ENCODE results near the gene HSPA5.
"Not testable (repeated sequence)": the region's sequence is repeated elsewhere in the genome, so short reads cannot be mapped to it uniquely, and the experiment has no call there.

HSPA5 gene

DNA sequence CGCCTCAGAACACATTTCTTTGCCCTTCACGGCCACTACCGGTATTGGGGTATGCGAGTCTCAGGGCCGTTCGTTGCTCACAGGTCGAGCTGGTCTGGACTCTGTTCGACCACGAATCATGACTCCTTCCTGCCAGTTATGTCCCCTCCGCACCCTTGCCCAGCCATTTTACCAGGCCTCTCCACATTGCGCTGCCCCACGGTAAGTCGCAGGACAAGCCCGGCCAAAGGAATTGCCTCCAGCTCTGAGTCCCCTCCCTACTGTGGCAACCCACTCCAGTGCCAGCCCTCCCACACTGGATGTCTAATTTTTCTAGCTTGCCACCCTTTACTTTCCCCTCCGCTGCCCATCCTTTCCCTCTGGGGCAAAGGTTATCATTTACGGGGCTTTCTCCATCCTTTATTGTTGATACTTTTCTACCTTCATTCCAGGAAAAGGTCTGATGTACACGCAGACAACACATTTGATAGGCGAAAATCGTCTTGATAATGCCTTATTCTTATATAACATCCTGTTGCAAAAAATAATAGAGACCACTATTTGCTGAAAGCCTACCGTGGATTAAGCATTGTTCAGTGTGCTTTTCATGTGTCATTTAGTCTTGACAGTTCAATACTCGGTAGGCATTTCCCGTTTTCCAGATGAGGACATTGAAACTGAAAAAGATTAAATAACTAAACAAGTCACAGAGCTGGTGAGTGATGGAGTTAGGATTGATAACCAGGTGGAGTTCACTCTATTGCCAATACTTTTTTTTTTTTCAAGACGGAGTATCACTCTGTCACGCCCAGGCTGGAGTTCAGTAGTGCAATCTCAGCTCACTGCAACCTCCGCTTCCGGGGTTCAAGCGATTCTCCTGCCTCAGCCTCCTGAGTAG, 958 bp upstream of the HSPA5 start:
- peak; percentile 23 for DNase-seq (ENCODE audit: low spot score)

DNA sequence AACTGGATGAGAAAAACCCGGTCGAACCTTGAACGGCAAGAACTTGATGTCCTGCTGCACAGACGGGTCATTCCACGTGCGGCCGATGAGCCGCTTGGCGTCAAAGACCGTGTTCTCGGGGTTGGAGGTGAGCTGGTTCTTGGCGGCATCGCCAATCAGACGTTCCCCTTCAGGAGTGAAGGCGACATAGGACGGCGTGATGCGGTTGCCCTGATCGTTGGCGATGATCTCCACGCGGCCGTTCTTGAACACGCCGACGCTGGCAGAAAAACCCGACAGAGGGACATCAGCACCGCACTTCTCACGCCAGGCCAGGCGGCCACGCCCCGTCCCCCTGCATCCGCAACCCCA, 519 bp downstream of the HSPA5 start:
- peak; percentile 68 for DNase-seq (ENCODE audit: low spot score)

- no peak for DNase-seq (ENCODE audit: low spot score)
These were observed 1.2 kb downstream of the HSPA5 start for GRCh38 chr9:125239631-125240597.

DNA sequence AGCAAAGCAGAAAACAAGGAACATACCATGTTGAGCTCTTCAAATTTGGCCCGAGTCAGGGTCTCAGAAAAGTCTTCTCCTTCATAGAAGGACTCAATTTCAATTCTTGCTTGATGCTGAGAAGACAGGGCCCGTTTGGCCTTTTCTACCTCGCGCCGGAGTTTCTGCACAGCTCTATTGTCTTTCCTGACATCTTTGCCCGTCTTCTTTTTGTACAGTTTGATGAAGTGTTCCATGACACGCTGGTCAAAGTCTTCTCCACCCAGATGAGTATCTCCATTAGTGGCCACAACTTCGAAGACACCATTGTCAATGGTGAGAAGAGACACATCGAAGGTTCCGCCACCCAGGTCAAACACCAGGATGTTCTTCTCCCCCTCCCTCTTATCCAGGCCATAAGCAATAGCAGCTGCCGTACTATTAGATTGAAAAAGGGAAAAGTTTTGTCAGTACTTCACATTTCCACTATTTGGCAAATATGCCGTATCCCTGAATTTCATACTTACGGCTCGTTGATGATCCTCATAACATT, 2.2 kb downstream of the HSPA5 start:
- no peak for DNase-seq (ENCODE audit: low spot score)

GRCh38 chr9:125238127-125238914, 2.8 kb downstream of the HSPA5 start:
- DNase-seq (ENCODE audit: low spot score) = no peak

- DNase-seq (ENCODE audit: low spot score) = not testable (repeated sequence)
These were observed 4.5 kb downstream of the HSPA5 start for GRCh38 chr9:125236520-125237159.

DNA sequence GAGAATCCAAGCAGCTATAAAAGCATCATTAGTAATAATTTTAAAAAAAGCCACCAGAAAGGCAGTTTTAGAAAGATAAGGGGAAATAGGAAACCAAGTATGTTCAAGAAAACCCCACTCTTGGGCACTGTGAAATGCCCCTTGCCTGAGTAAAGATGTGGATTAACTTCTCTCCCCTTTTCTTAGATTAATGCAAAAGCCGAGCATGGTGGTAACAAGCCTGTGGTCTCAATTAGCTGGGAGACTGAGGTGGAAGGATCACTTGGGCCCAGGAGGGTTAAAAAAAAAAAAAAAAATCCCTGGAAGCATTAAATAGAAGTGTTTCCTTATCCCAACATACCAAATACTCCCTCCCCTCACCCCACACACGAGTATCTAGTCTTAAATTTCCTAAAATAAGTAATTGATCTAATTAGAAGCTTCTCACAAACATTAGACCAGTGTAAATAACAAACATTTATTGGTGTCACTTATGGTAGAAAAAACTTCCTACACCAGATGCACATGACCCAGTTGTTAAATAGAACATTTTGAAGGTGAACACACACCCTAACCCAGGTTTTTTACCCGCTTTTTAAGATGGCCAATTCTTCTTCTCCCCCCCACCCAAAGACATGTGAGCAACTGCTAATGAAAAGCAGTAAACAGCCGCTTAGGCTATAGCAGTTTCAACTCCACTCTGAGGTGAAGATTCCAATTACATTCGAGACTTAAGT, 5.2 kb downstream of the HSPA5 start:
- DNase-seq (ENCODE audit: low spot score) = no peak

GRCh38 chr9:125234099-125234498, 7.0 kb downstream of the HSPA5 start:
- not testable (repeated sequence) for DNase-seq (ENCODE audit: low spot score)

GRCh38 chr9:125233678-125234077, 7.5 kb downstream of the HSPA5 start:
- DNase-seq (ENCODE audit: low spot score) = no peak

- DNase-seq (ENCODE audit: low spot score) = no peak
These were observed 13.4 kb downstream of the HSPA5 start for GRCh38 chr9:125227761-125228160.

GRCh38 chr9:125224858-125225257, 16.3 kb downstream of the HSPA5 start:
- DNase-seq (ENCODE audit: low spot score) = not testable (repeated sequence)

DNA sequence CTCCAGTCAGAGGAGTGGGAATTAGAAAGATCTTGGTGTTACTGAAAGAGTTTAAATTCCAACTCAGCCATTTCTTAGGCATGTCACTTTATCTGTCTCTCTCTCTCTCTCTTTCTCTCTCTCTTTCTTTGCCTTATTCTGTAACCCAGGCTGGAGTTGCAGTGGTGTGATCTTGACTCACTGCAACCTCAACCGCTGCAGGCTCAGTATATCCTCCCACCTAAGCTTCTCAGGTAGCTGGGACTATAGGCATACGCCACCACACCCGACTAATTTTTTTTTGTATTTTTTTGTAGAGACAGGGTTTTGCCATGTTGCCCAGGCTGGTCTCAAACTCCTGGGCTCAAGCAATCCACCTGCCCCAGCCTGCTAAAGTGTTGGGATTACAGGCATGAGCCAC, 22.5 kb downstream of the HSPA5 start:
- no peak for DNase-seq (ENCODE audit: low spot score)

DNA sequence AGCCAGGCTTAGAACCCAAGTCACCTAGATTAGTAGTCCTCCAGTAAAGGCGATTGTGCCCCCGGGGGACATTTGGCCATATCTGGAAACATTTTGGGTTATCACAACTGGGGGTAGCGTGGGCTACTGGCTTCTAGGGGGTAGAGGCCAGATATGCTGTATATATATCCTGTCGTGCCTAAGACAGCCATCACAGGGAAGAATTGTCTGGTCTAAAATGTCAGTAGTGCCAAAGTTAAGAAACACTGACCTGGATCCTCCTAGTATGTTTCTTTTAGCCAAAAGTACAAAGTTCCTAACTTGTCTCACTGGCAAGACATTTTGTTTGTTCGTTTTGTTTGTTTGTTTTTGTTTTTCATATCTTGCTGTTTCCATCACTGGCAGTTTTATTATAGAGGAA, 27.0 kb downstream of the HSPA5 start:
- no peak for DNase-seq (ENCODE audit: low spot score)

DNA sequence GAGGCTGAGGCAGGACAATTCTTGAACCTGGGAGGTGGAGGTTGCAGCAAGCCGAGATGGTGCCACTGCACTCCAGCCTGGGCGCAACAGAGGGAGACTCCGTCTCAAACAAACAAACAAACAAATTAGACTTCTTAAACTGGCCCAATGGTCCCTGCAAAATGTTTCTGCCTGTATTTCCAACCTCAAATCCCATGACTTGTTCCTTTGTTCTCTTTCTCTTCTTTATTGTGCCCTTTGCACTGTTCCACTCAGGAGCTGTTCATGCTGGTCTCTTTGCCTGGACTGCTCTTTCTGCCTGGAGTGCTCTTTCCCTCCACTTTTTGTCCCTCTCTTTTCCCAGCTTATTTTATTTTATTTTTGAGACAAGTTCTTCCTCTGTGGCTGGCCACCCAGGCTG, 36.7 kb downstream of the HSPA5 start:
- no peak for DNase-seq (ENCODE audit: low spot score)

DNA sequence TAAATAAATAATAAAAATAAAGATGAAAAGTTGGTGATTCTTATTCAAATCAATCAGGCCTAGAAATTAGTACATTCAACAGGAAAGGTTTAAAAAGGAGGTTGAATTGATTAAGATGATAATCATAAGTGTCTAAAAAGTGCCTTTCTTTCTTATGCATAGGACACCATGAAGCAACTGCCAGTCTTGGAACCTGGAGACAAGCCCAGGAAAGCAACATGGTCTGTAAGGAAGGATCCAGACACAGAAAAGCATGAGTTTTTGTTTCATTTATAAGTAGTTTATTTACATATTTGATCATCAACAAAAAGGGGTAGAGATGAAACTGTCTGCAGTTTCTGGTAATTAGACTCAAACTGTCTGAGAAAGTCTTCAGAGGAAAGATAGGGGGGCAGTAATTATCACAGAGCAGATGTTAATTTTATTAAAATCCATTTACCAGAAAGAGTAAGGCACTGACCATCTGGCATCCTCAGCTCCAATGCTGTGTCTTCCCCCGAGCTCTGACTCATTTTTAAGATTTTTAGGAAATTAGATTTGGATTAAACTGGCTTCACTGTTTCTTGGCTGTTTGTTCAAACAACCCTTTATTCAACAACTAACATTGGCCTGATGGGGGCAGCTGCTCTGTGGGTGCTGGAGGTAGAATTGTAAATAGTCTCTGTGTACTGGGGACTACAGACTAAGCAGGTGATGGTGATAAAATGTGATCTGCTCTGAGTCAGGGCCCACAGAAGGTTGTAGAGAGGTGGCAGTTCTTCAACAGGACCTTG, 38.1 kb downstream of the HSPA5 start:
- DNase-seq (ENCODE audit: low spot score) = no peak

DNA sequence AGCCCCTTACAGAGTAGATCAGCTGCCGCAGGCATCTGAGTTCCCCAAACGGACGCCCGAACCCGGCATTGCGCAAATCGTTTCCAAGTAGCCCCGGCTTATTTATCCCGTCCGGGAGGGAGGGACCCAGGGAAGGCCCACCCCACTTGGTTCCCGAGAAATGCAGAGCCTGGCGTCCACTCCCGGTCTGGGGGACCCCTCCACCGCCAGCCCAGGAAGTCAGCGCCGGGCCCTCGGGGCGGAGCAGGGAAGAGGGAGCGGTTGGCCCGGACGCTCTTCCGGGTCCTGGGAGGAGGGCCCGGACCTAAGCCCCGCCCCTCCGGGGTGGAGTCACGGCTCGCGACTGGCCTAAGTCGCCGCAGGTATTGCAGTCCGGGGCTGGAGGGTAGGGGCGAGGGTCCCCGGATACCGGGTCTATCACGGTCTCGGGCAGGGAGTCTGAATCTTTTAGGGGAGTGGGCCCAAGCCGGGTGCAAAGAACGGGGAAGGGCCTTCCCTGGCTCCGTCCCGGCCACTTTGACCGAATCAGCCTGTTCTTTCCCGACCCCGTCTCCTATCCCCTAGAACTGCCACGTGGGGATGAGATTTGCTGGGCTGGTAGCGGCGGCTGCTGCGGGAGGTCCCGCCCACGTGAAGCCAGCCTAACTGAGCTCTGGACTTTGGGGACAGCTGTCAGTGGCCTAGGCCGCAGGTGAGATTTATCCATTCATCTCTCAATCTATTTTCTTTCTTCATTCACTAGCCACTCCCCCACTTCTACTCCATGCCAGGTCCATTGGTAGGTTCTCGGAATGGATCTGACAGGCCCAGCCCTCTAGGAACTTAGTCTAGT, 40.7 kb downstream of the HSPA5 start, which contains the start of gene RABEPK:
Gene RABEPK, plus strand, starts transcription at position 327 of the 832 bp plus-strand sequence. CDS start 2,472 bp downstream, outside the sequence.
- peak; percentile 93 for DNase-seq (ENCODE audit: low spot score)

DNA sequence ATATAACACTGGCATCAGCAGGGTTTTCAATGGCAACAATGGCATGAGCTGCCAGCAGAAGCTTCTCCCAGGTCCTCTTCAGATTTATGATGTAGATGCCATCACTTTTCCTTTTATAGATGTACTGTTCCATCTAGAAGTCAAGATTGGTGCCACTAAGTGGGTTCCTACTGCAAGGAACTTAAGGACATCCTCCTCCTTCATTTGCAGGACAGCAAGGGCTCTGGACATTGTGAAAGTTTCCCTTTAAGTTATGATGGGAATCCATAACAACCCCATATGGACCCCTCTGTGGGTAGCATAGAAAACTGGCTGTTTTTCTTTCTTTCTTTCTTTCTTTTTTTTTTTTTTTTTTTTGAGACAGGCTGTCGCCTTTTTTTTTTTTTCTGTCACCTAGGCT, 45.6 kb downstream of the HSPA5 start:
- DNase-seq (ENCODE audit: low spot score) = not testable (repeated sequence)

- not testable (repeated sequence) for DNase-seq (ENCODE audit: low spot score)
These were observed 46.7 kb downstream of the HSPA5 start for GRCh38 chr9:125194466-125194865.

- DNase-seq (ENCODE audit: low spot score) = no peak
These were observed 50.8 kb downstream of the HSPA5 start for GRCh38 chr9:125190361-125190801.

Data from hematopoietic multipotent progenitor cell treated with erythropoietin and hydrocortisone succinate and interleukin-3 and kit ligand, for 17 days (in vitro differentiated cells).